Measurements from ENCODE around the gene CFAP90. TPM values are rescaled to one million over a fixed set of nuclear protein-coding genes. Genes with fewer than 3 reads are reported as not detected.

CFAP90 gene
- total and polyA plus RNA-seq, 2 donors from 2014 or later, result 3.6 to 7.7 TPM

GRCh38 chr5:7866196-7866595 lies 15.3 kb upstream of the CFAP90 start:
- DNase-seq (no peak), FAIRE-seq (no peak)
- no peak overlapping the region for H3K4me3 ChIP-seq (ENCODE audit: low read length in 3 of 3)
- intact Hi-C loops (cut with DNase I), result no loop called here
- TF ChIP-seq, protein P1, sequence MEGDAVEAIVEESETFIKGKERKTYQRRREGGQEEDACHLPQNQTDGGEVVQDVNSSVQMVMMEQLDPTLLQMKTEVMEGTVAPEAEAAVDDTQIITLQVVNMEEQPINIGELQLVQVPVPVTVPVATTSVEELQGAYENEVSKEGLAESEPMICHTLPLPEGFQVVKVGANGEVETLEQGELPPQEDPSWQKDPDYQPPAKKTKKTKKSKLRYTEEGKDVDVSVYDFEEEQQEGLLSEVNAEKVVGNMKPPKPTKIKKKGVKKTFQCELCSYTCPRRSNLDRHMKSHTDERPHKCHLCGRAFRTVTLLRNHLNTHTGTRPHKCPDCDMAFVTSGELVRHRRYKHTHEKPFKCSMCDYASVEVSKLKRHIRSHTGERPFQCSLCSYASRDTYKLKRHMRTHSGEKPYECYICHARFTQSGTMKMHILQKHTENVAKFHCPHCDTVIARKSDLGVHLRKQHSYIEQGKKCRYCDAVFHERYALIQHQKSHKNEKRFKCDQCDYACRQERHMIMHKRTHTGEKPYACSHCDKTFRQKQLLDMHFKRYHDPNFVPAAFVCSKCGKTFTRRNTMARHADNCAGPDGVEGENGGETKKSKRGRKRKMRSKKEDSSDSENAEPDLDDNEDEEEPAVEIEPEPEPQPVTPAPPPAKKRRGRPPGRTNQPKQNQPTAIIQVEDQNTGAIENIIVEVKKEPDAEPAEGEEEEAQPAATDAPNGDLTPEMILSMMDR (IDR thresholded peaks at IDR 0.05; ENCODE audit: borderline replicate concordance, extremely low read depth, insufficient read depth), result no peak
- no peak overlapping the region for H3K9ac ChIP-seq (ENCODE audit: low read length in 3 of 3)
- H3K36me3 ChIP-seq (ENCODE audit: control insufficient read depth in 2 of 3, insufficient read depth in 3 of 3, low read length in 3 of 3), result peaks cover 0 to 7% (median 0%) of the 10 kb centered on the region in 3 donors
- peaks cover 0 to 15% (median 6%) of the 10 kb centered on the region in 3 donors for H3K4me1 ChIP-seq (ENCODE audit: control insufficient read depth in 2 of 3, insufficient read depth in 2 of 3, low read depth in 1 of 3, low read length in 3 of 3)
- H3K27ac ChIP-seq (ENCODE audit: low read depth in 2 of 2, low read length in 2 of 2), result no peak overlapping the region
- no peaks in the 10 kb centered on the region for H3K27me3 ChIP-seq (ENCODE audit: control insufficient read depth, insufficient read depth, low read length)
- no peaks in the 10 kb centered on the region for H3K9me3 ChIP-seq (ENCODE audit: control insufficient read depth in 2 of 3, insufficient read depth in 1 of 3, low read length in 3 of 3)

GRCh38 chr5:7857926-7858632 lies 7.1 kb upstream of the CFAP90 start:
- FAIRE-seq, result no peak
- peaks cover 4 to 13% (median 12%) of the 10 kb centered on the region in 3 donors for H3K36me3 ChIP-seq (ENCODE audit: control insufficient read depth in 2 of 3, insufficient read depth in 3 of 3, low read length in 3 of 3)
- no peak overlapping the region for H3K4me3 ChIP-seq (ENCODE audit: low read length in 3 of 3)
- no peak overlapping the region for H3K27ac ChIP-seq (ENCODE audit: low read depth in 2 of 2, low read length in 2 of 2)
- no peaks in the 10 kb centered on the region for H3K4me1 ChIP-seq (ENCODE audit: control insufficient read depth in 2 of 3, insufficient read depth in 2 of 3, low read depth in 1 of 3, low read length in 3 of 3)
- H3K9ac ChIP-seq (ENCODE audit: low read length in 3 of 3), result no peak overlapping the region
- TF ChIP-seq, protein P1 (IDR thresholded peaks at IDR 0.05; ENCODE audit: borderline replicate concordance, extremely low read depth, insufficient read depth), result no peak
- no peak for DNase-seq
- H3K9me3 ChIP-seq (ENCODE audit: control insufficient read depth in 2 of 3, insufficient read depth in 1 of 3, low read length in 3 of 3), result no peaks in the 10 kb centered on the region
- no peaks in the 10 kb centered on the region for H3K27me3 ChIP-seq (ENCODE audit: control insufficient read depth, insufficient read depth, low read length)
- intact Hi-C loops (cut with DNase I), result no loop called here

DNA sequence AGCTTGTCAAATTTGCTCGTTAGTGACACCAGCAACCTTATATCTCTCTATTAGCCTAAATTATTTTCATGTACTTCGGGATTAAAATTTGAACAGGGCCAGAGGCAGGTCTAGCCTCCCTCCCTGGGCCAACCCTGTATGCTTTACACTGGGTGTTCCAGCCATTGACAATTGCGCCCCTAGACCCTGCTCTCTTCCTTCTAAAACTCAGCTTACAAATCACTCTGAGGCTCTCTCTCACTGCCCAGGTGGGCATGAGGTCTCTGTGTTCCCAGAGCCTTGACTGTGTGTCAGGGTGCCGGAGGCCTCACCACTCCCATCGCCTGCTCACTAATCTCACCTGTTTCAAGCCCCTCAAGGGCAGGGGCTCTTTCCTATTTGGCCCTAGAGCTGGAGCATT lies 6.4 kb upstream of the CFAP90 start:
- FAIRE-seq (no peak), DNase-seq (no peak)
- Histone ChIP-seq H3K27ac (ENCODE audit: low read depth in 2 of 2, low read length in 2 of 2) (no peak overlapping the region), H3K4me3 (ENCODE audit: low read length in 3 of 3) (no peak overlapping the region), H3K9me3 (ENCODE audit: control insufficient read depth in 2 of 3, insufficient read depth in 1 of 3, low read length in 3 of 3) (no peaks in the 10 kb centered on the region), H3K27me3 (ENCODE audit: control insufficient read depth, insufficient read depth, low read length) (no peaks in the 10 kb centered on the region), H3K36me3 (ENCODE audit: control insufficient read depth in 2 of 3, insufficient read depth in 3 of 3, low read length in 3 of 3) (peaks cover 4 to 13% (median 12%) of the 10 kb centered on the region in 3 donors), H3K9ac (ENCODE audit: low read length in 3 of 3) (no peak overlapping the region), H3K4me1 (ENCODE audit: control insufficient read depth in 2 of 3, insufficient read depth in 2 of 3, low read depth in 1 of 3, low read length in 3 of 3) (no peaks in the 10 kb centered on the region)
- TF ChIP-seq, protein P1 (IDR thresholded peaks at IDR 0.05; ENCODE audit: borderline replicate concordance, extremely low read depth, insufficient read depth), result no peak
- intact Hi-C loops (cut with DNase I), result no loop called here
